PC-9 (cell line): ENCODE measurements around the gene CEP162. TPM values are rescaled to one million over a fixed set of nuclear protein-coding genes. Genes with fewer than 3 reads are reported as not detected.
"Not testable (repeated sequence)": the region's sequence is repeated elsewhere in the genome, so short reads cannot be mapped to it uniquely, and the experiment has no call there.

Experiments
- BruUV-seq: library from RNA; stranded (reverse); fragments of 400-500 nt; replicated peaks from 2 replicates; lab custom pipeline; 2021; lab: Mats Ljungman, UMichigan
- CTCF ChIA-PET: fragments of 300-600 bp; sonication (Branson Sonifier 250); formaldehyde crosslinking; loops from one replicate; lab custom pipeline; 2022; ENCODE audit warnings: antibody characterized with exemption; lab: Charles Lee
- POLR2A ChIA-PET: fragments of 300-600 bp; sonication (Branson Sonifier 250); formaldehyde crosslinking; loops from one replicate; lab custom pipeline; 2022; ENCODE audit warnings: antibody characterized with exemption; ENCODE audit not compliant: unreplicated experiment; lab: Charles Lee
- DNase-seq, 2 experiments: peaks; one replicate each; pipeline versions ENCODE4 v3.0.0 to v3.0.0-alpha.2; 2015 to 2022; ENCODE audit warnings: mixed read lengths in 1 of 2
- H2AFZ ChIP-seq: fragments of 200-600 bp; sonication (generic); 2 replicates; pipeline ENCODE4 v1.8.1; 2017; ENCODE audit warnings: antibody characterized with exemption
- H3F3A ChIP-seq: fragments of 200-600 bp; sonication (generic); 2 replicates; pipeline ENCODE4 v1.8.1; 2017; ENCODE audit warnings: antibody characterized with exemption, mild to moderate bottlenecking, low read depth; ENCODE audit not compliant: insufficient read depth
- H3K27ac ChIP-seq: fragments of 200-600 bp; sonication (generic); 2 replicates; pipeline ENCODE4 v1.6.1; 2016; ENCODE audit warnings: mixed run types
- H3K27me3 ChIP-seq: fragments of 200-600 bp; sonication (generic); 2 replicates; pipeline ENCODE4 v1.6.1; 2016; ENCODE audit warnings: low read depth, mixed run types; ENCODE audit not compliant: insufficient read depth
- H3K36me3 ChIP-seq: fragments of 200-600 bp; sonication (generic); 2 replicates; pipeline ENCODE4 v1.6.1; 2016; ENCODE audit warnings: low read depth, mixed run types
- H3K4me1 ChIP-seq: fragments of 200-600 bp; sonication (generic); replicated peaks from 2 replicates; pipeline ENCODE4 v1.6.1; 2016; ENCODE audit warnings: mixed run types; ENCODE audit not compliant: insufficient read depth
- H3K4me2 ChIP-seq: fragments of 200-600 bp; sonication (generic); 2 replicates; pipeline ENCODE4 v1.6.1; 2017; ENCODE audit warnings: mixed run types
- H3K4me3 ChIP-seq: fragments of 200-600 bp; sonication (generic); 2 replicates; pipeline ENCODE4 v1.6.1; 2016; ENCODE audit warnings: mixed run types
- H3K79me2 ChIP-seq: fragments of 200-600 bp; sonication (generic); 2 replicates; pipeline ENCODE4 v1.6.1; 2017; ENCODE audit warnings: low read depth, mixed run types
- H3K9me2 ChIP-seq: fragments of 200-600 bp; sonication (generic); 2 replicates; pipeline ENCODE4 v1.8.1; 2017; ENCODE audit warnings: mild to moderate bottlenecking; ENCODE audit not compliant: insufficient read depth
- H3K9me3 ChIP-seq: fragments of 200-600 bp; sonication (generic); 2 replicates; pipeline ENCODE4 v1.8.1; 2016; ENCODE audit warnings: low read depth; ENCODE audit not compliant: insufficient read depth
- H4K20me1 ChIP-seq: fragments of 200-600 bp; sonication (generic); 2 replicates; pipeline ENCODE4 v1.8.1; 2017; ENCODE audit not compliant: insufficient read depth
- EZH2 ChIP-seq: fragments of 200-600 bp; sonication (generic); IDR thresholded peaks from 2 replicates; pipeline ENCODE4 v1.8.0; 2017; ENCODE audit warnings: antibody characterized with exemption, low read depth
- intact Hi-C: fragments of 100-400 bp; cut with micrococcal nuclease; formaldehyde crosslinking; loops from one replicate; pipeline ENCODE4 v1.10.0; 2022; ENCODE audit not compliant: unreplicated experiment
- total RNA-seq: library from RNA; stranded (reverse); gene quantifications from 2 replicates; pipeline ENCODE4 v1.2.3, GENCODE V29; 2021
- TF ChIP-seq, protein P1 (sequence below): fragments of 200-600 bp; sonication (generic); conservative IDR thresholded peaks from 2 replicates; pipeline ENCODE4 v1.6.1; 2017; ENCODE audit warnings: mixed run types, antibody characterized with exemption, mild to moderate bottlenecking, moderate library complexity

CEP162 gene
- total RNA-seq, 1 experiment from 2014 or later, result 5.8 TPM

DNA sequence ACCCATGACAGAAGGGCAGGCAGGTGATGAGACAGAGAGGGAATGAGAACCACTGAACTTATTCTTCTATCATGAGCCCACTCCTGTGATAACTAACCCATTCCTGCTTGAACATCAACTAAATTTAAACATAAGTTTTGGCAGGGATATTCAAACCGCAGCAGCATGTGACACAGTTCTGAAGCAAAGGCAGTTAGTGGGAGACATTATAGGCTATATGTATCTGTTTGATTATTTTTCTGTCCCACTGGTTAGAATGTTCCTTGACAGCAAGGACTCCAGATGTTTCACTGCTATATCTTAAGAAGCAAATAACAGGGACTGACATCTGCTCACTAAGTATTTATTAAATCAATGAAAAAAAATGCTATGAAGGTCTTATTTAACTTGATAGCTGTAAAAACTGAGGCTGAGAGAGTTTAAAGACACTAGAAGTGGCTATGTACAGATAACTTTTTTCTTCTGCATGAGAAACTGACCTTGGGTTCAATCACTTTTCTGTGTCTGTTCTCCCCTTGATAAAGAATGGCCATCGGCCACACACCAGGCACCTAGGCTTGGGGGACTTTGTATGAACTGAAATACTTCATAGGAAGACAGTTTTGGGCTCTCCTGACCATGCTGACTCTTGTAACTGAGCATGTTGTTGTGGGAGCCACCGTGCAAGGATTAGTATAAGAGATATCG, 90.9 kb downstream of the CEP162 start:
- no peak overlapping the region for H3K4me3 ChIP-seq
- no peak for TF ChIP-seq EZH2
- TF ChIP-seq, protein P1, sequence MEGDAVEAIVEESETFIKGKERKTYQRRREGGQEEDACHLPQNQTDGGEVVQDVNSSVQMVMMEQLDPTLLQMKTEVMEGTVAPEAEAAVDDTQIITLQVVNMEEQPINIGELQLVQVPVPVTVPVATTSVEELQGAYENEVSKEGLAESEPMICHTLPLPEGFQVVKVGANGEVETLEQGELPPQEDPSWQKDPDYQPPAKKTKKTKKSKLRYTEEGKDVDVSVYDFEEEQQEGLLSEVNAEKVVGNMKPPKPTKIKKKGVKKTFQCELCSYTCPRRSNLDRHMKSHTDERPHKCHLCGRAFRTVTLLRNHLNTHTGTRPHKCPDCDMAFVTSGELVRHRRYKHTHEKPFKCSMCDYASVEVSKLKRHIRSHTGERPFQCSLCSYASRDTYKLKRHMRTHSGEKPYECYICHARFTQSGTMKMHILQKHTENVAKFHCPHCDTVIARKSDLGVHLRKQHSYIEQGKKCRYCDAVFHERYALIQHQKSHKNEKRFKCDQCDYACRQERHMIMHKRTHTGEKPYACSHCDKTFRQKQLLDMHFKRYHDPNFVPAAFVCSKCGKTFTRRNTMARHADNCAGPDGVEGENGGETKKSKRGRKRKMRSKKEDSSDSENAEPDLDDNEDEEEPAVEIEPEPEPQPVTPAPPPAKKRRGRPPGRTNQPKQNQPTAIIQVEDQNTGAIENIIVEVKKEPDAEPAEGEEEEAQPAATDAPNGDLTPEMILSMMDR, result no peak
- no peak overlapping the region for H3K4me2 ChIP-seq
- H3K9me2 ChIP-seq, result no peaks in the 10 kb centered on the region
- DNase-seq, result no peak
- ChIA-PET POLR2A (no interaction called here), CTCF (no interaction called here)
- H3K27me3 ChIP-seq, result no peaks in the 10 kb centered on the region
- intact Hi-C loops, result no loop called here
- no peaks in the 10 kb centered on the region for H4K20me1 ChIP-seq
- no TSS peak for BruUV-seq
- H3K27ac ChIP-seq, result no peak overlapping the region
- no peaks in the 10 kb centered on the region for H3K79me2 ChIP-seq
- no peak overlapping the region for H2AFZ ChIP-seq
- H3K9me3 ChIP-seq, result no peaks in the 10 kb centered on the region
- H3F3A ChIP-seq, result no peaks in the 10 kb centered on the region
- H3K4me1 ChIP-seq, result no peaks in the 10 kb centered on the region
- H3K36me3 ChIP-seq, result no peaks in the 10 kb centered on the region

DNA sequence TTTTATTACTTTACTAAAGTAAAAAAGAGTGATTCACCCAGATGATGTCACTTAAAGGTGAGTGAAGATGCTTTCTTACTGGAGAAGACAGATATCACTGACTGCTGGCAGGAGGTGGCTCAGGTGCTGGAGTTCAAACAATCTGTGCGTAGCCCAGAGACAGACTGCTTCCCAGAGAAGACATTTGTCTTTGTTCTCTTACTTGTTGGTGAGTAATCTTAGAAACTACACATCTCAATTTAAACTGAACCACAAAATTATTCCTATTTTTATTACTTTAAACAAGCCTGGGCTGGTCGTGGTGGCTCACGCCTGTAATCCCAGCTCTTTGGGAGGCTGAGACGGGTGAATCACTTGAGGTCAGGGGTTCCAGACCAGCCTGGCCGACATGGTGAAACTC, 92.2 kb downstream of the CEP162 start:
- Histone ChIP-seq H3K4me2 (no peak overlapping the region), H3K79me2 (no peaks in the 10 kb centered on the region), H3K4me3 (no peak overlapping the region), H4K20me1 (no peaks in the 10 kb centered on the region), H3K27ac (no peak overlapping the region), H2AFZ (no peak overlapping the region), H3K9me3 (no peaks in the 10 kb centered on the region), H3K27me3 (no peaks in the 10 kb centered on the region), H3K36me3 (no peaks in the 10 kb centered on the region), H3F3A (no peaks in the 10 kb centered on the region), H3K9me2 (no peaks in the 10 kb centered on the region), H3K4me1 (no peaks in the 10 kb centered on the region)
- intact Hi-C loops, result no loop called here
- BruUV-seq, result no TSS peak
- TF ChIP-seq, protein P1, result no peak
- no peak for TF ChIP-seq EZH2
- ChIA-PET POLR2A (no interaction called here), CTCF (no interaction called here)
- no peak for DNase-seq

DNA sequence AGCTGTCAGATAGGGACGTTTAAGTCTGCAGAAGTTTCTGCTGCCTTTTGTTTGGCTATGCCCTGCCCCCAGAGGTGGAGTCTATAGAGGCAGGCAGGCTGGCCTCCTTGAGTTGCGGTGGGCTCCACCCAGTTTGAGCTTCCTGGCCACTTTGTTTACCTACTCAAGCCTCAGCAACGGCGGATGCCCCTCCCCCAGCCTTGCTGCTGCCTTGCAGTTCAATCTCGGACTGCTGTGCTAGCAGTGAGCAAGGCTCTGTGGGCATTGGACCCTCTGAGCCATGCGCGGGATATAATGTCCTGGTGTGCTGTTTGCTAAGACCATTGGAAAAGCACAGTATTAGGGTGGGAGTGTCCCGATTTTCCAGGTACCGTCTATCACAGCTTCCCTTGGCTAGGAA, 94.1 kb downstream of the CEP162 start:
- H3K27ac ChIP-seq, POLR2A ChIA-PET, H2AFZ ChIP-seq, H3K79me2 ChIP-seq, H3K27me3 ChIP-seq, H3K9me3 ChIP-seq, H3K36me3 ChIP-seq, intact Hi-C loops, DNase-seq, H4K20me1 ChIP-seq, H3F3A ChIP-seq, H3K4me1 ChIP-seq, H3K4me2 ChIP-seq, BruUV-seq, CTCF ChIA-PET, H3K4me3 ChIP-seq, H3K9me2 ChIP-seq: not testable (repeated sequence)

DNA sequence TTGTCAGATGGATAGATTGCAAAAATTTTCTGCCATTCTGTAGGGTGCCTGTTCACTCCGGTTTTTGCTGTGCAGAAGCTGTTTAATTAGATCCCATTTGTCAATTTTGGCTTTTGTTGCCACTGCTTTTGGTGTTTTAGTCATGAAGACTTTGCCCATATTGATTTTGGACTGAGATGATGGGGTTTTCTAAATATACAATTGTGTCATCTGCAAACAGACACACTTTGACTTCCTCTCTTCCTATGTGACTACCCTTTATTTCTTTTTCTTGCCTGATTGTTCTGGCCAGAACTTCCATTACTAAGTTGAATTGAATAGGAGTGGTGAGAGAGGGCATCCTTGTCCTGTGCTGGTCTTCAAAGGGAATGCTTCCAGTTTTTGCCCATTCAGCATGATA, 97.9 kb downstream of the CEP162 start:
- POLR2A ChIA-PET, H3K36me3 ChIP-seq, DNase-seq, H3K4me3 ChIP-seq, intact Hi-C loops, H4K20me1 ChIP-seq, H3F3A ChIP-seq, H3K4me2 ChIP-seq, BruUV-seq, CTCF ChIA-PET, H3K27ac ChIP-seq, H3K79me2 ChIP-seq, H3K9me3 ChIP-seq, H3K27me3 ChIP-seq, H2AFZ ChIP-seq, H3K4me1 ChIP-seq, H3K9me2 ChIP-seq: not testable (repeated sequence)
